ENCODE data around the gene OR10G8.

DNA sequence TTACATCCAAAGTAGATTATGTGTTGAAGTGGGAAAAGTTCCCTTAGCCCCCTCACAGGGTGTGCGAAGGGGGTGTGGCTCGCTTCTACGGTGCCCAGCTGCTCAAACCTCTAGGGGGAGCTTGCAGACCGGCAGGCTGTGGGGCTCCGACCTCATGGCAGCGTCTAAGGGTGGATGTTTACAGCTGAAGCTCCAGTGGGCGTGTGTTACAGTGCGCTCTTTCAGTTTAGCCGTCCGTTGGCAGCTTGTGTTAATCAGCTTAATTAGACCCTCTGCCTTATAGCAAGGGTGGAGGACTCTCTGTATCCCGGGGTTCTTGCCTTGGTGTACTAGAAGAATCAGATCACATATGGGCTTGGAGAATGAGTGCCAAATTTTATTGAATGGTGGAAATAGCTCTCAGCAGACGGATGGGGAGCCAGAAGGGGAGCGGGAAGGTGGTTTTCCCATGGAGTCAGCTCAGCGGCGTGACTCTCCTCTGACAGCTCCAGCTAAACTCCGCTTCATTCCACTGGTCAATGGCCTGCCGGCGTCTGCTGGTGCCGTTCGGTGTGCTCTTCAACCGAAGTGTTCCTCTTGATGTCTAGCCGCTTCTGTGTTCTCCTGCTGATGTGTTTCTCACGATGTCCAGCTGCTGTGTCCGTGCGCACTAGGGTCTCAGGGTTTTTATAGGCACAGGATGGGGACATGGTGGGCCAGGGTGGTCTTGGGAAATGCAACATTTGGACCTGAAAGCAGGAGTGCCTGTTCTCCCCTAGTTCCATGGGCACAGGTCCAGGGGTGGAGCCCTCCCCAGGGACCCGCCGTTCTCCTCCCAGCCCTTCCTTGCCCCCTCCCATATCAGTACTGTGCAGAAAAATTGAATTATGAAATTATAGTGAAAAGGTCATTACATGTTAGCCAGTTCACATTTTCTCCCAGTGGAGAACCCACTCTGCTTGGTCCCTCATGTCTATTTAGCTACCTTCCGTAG, 43.1 kb downstream of the OR10G8 start:
- TF ChIP-seq, protein P1, sequence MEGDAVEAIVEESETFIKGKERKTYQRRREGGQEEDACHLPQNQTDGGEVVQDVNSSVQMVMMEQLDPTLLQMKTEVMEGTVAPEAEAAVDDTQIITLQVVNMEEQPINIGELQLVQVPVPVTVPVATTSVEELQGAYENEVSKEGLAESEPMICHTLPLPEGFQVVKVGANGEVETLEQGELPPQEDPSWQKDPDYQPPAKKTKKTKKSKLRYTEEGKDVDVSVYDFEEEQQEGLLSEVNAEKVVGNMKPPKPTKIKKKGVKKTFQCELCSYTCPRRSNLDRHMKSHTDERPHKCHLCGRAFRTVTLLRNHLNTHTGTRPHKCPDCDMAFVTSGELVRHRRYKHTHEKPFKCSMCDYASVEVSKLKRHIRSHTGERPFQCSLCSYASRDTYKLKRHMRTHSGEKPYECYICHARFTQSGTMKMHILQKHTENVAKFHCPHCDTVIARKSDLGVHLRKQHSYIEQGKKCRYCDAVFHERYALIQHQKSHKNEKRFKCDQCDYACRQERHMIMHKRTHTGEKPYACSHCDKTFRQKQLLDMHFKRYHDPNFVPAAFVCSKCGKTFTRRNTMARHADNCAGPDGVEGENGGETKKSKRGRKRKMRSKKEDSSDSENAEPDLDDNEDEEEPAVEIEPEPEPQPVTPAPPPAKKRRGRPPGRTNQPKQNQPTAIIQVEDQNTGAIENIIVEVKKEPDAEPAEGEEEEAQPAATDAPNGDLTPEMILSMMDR (IDR thresholded peaks at IDR 0.05): peak in 6 of 12 donors; percentile 12 to 42 (median 34)
- TF ChIP-seq POLR2A (IDR thresholded peaks at IDR 0.05): no peak
